HEK293 (cell line): ENCODE measurements around the gene WASF2.

Source experiments
- GLIS2 ChIP-seq: fragments of 450-650 bp; formaldehyde crosslinking; IDR thresholded peaks from 2 replicates; pipeline ENCODE4 v1.5.1; 2016; ENCODE audit warnings: missing biosample characterization, missing genetic modification characterization
- KLF9 ChIP-seq: fragments of 450-650 bp; formaldehyde crosslinking; IDR thresholded peaks from 2 replicates; pipeline ENCODE4 v1.5.1; 2016; ENCODE audit warnings: missing biosample characterization, missing genetic modification characterization, low read depth
- MZF1 ChIP-seq: fragments of 450-650 bp; formaldehyde crosslinking; IDR thresholded peaks from 2 replicates; pipeline ENCODE4 v1.5.1; 2017; ENCODE audit warnings: missing biosample characterization, missing genetic modification characterization, borderline replicate concordance
- RBAK ChIP-seq: fragments of 450-650 bp; formaldehyde crosslinking; IDR thresholded peaks from 2 replicates; pipeline ENCODE4 v1.5.1; 2016; ENCODE audit warnings: missing biosample characterization, missing genetic modification characterization
- REST ChIP-seq: fragments of 450-650 bp; formaldehyde crosslinking; IDR thresholded peaks from 2 replicates; pipeline ENCODE4 v1.5.1; 2016; ENCODE audit warnings: missing biosample characterization, missing genetic modification characterization
- ZFHX2 ChIP-seq: fragments of 450-650 bp; formaldehyde crosslinking; conservative IDR thresholded peaks from 2 replicates; pipeline ENCODE4 v1.5.1; 2016; ENCODE audit warnings: missing biosample characterization, missing genetic modification characterization
- ZFP41 ChIP-seq: fragments of 450-650 bp; formaldehyde crosslinking; IDR thresholded peaks from 2 replicates; pipeline ENCODE4 v1.5.1; 2016; ENCODE audit warnings: missing biosample characterization, missing genetic modification characterization, borderline replicate concordance
- ZNF138 ChIP-seq: fragments of 450-650 bp; formaldehyde crosslinking; IDR thresholded peaks from 2 replicates; pipeline ENCODE4 v1.5.1; 2016; ENCODE audit warnings: missing biosample characterization, missing genetic modification characterization, borderline replicate concordance
- ZNF157 ChIP-seq: fragments of 450-650 bp; formaldehyde crosslinking; IDR thresholded peaks from 2 replicates; pipeline ENCODE4 v1.5.1; 2016; ENCODE audit warnings: missing biosample characterization, missing genetic modification characterization
- ZNF169 ChIP-seq: fragments of 450-650 bp; formaldehyde crosslinking; IDR thresholded peaks from 2 replicates; pipeline ENCODE4 v1.5.1; 2016; ENCODE audit warnings: missing biosample characterization, missing genetic modification characterization
- ZNF23 ChIP-seq: fragments of 450-650 bp; formaldehyde crosslinking; IDR thresholded peaks from 2 replicates; pipeline ENCODE4 v1.5.1; 2016; ENCODE audit warnings: missing biosample characterization, missing genetic modification characterization, borderline replicate concordance
- ZNF239 ChIP-seq: fragments of 450-650 bp; formaldehyde crosslinking; IDR thresholded peaks from 2 replicates; pipeline ENCODE4 v1.5.1; 2016; ENCODE audit warnings: missing biosample characterization, missing genetic modification characterization
- ZNF266 ChIP-seq: fragments of 450-650 bp; formaldehyde crosslinking; IDR thresholded peaks from 2 replicates; pipeline ENCODE4 v1.5.1; 2016; ENCODE audit warnings: missing biosample characterization, missing genetic modification characterization, low read depth
- ZNF292 ChIP-seq: fragments of 450-650 bp; formaldehyde crosslinking; IDR thresholded peaks from 2 replicates; pipeline ENCODE4 v1.5.1; 2016; ENCODE audit warnings: low read depth, missing biosample characterization, missing genetic modification characterization, borderline replicate concordance
- ZNF362 ChIP-seq: fragments of 450-650 bp; formaldehyde crosslinking; IDR thresholded peaks from 2 replicates; pipeline ENCODE4 v1.5.1; 2016; ENCODE audit warnings: missing biosample characterization, missing genetic modification characterization
- ZNF366 ChIP-seq: fragments of 450-650 bp; formaldehyde crosslinking; conservative IDR thresholded peaks from 2 replicates; pipeline ENCODE4 v1.5.1; 2016; ENCODE audit warnings: missing biosample characterization, missing genetic modification characterization
- ZNF529 ChIP-seq: fragments of 450-650 bp; formaldehyde crosslinking; IDR thresholded peaks from 2 replicates; pipeline ENCODE4 v1.5.1; 2017; ENCODE audit warnings: missing genetic modification characterization, missing biosample characterization; ENCODE audit not compliant: insufficient replicate concordance
- ZNF549 ChIP-seq: fragments of 450-650 bp; IDR thresholded peaks from 2 replicates; pipeline ENCODE4 v1.5.1; 2018; ENCODE audit warnings: missing biosample characterization, missing genetic modification characterization, mild to moderate bottlenecking, inconsistent platforms, moderate library complexity
- ZNF558 ChIP-seq: fragments of 450-650 bp; formaldehyde crosslinking; IDR thresholded peaks from 2 replicates; pipeline ENCODE4 v1.5.1; 2016; ENCODE audit warnings: missing biosample characterization, missing genetic modification characterization
- ZNF571 ChIP-seq: fragments of 450-650 bp; formaldehyde crosslinking; IDR thresholded peaks from 2 replicates; pipeline ENCODE4 v1.5.0; 2017; ENCODE audit warnings: missing biosample characterization, missing genetic modification characterization
- ZNF580 ChIP-seq: fragments of 450-650 bp; formaldehyde crosslinking; IDR thresholded peaks from 2 replicates; pipeline ENCODE4 v1.5.1; 2016; ENCODE audit warnings: missing biosample characterization, missing genetic modification characterization
- ZNF624 ChIP-seq: fragments of 450-650 bp; formaldehyde crosslinking; IDR thresholded peaks from 2 replicates; pipeline ENCODE4 v1.5.1; 2017; ENCODE audit warnings: missing biosample characterization, missing genetic modification characterization
- ZNF645 ChIP-seq: fragments of 450-650 bp; formaldehyde crosslinking; IDR thresholded peaks from 2 replicates; pipeline ENCODE4; 2016; ENCODE audit warnings: missing biosample characterization, missing genetic modification characterization
- ZNF664 ChIP-seq: fragments of 450-650 bp; formaldehyde crosslinking; IDR thresholded peaks from 2 replicates; pipeline ENCODE4 v1.5.1; 2016; ENCODE audit warnings: missing biosample characterization, missing genetic modification characterization
- ZNF747 ChIP-seq: fragments of 450-650 bp; formaldehyde crosslinking; IDR thresholded peaks from 2 replicates; pipeline ENCODE4 v1.5.1; 2016; ENCODE audit warnings: missing biosample characterization, missing genetic modification characterization
- ZSCAN18 ChIP-seq: fragments of 450-650 bp; formaldehyde crosslinking; IDR thresholded peaks from 2 replicates; pipeline ENCODE4 v1.5.1; 2016; ENCODE audit warnings: missing biosample characterization, missing genetic modification characterization
- TF ChIP-seq, protein P1 (sequence below): fragments of 450-650 bp; formaldehyde crosslinking; IDR thresholded peaks from 2 replicates; pipeline ENCODE4 v1.5.1; 2016; ENCODE audit warnings: missing biosample characterization, missing genetic modification characterization
- TF ChIP-seq, protein P2 (sequence below): fragments of 450-650 bp; formaldehyde crosslinking; IDR thresholded peaks from 2 replicates; pipeline ENCODE4 v1.5.1; 2016; ENCODE audit warnings: missing biosample characterization, missing genetic modification characterization
- TF ChIP-seq, protein P3 (sequence below): fragments of 450-650 bp; formaldehyde crosslinking; optimal IDR thresholded peaks from 2 replicates; pipeline ENCODE3; 2016; ENCODE audit warnings: missing biosample characterization, mild to moderate bottlenecking, missing genetic modification characterization

Gene WASF2

GRCh38 chr1:27526569-27527222, 36.7 kb upstream of the WASF2 start (continued):
- TF ChIP-seq ZNF571: no peak
- no peak for TF ChIP-seq ZNF362 (tag by site-specific recombination)
- no peak for TF ChIP-seq ZFP41
- peak; percentile 14; the same call in 1 of the 2 replicates for TF ChIP-seq GLIS2 (tag by site-specific recombination)
- TF ChIP-seq ZNF292 (tag by site-specific recombination): no peak
- TF ChIP-seq ZNF529: no peak
- no peak for TF ChIP-seq ZNF138
- no peak for TF ChIP-seq ZSCAN18 (tag by site-specific recombination)
- no peak for TF ChIP-seq ZNF266 (tag by site-specific recombination)
- no peak for TF ChIP-seq ZNF169 (tag by site-specific recombination)
- TF ChIP-seq, protein P1, sequence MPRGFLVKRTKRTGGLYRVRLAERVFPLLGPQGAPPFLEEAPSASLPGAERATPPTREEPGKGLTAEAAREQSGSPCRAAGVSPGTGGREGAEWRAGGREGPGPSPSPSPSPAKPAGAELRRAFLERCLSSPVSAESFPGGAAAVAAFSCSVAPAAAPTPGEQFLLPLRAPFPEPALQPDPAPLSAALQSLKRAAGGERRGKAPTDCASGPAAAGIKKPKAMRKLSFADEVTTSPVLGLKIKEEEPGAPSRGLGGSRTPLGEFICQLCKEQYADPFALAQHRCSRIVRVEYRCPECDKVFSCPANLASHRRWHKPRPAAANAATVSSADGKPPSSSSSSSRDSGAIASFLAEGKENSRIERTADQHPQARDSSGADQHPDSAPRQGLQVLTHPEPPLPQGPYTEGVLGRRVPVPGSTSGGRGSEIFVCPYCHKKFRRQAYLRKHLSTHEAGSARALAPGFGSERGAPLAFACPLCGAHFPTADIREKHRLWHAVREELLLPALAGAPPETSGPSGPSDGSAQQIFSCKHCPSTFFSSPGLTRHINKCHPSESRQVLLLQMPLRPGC (tag by site-specific recombination): no peak
- no peak for TF ChIP-seq ZNF23 (tag by site-specific recombination)
- 0 out of 2 replicates have a peak, but pooled peaks have one; percentile 18 for TF ChIP-seq ZNF366 (tag by site-specific recombination)
- no peak for TF ChIP-seq MZF1 (tag by site-specific recombination)
- TF ChIP-seq, protein P2, sequence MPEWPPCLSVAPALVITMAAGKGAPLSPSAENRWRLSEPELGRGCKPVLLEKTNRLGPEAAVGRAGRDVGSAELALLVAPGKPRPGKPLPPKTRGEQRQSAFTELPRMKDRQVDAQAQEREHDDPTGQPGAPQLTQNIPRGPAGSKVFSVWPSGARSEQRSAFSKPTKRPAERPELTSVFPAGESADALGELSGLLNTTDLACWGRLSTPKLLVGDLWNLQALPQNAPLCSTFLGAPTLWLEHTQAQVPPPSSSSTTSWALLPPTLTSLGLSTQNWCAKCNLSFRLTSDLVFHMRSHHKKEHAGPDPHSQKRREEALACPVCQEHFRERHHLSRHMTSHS (tag by site-specific recombination): 0 out of 2 replicates have a peak, but pooled peaks have one; percentile 62
- peak; percentile 97 for TF ChIP-seq ZFHX2 (tag by site-specific recombination)
- TF ChIP-seq ZNF664 (tag by site-specific recombination): no peak
- no peak for TF ChIP-seq ZNF157 (tag by site-specific recombination)
- TF ChIP-seq ZNF645: no peak
- no peak for TF ChIP-seq KLF9
- no peak for TF ChIP-seq REST (tag by site-specific recombination)
- TF ChIP-seq ZNF624 (tag by site-specific recombination): no peak
- no peak for TF ChIP-seq ZNF549
- TF ChIP-seq ZNF747 (tag by site-specific recombination): no peak
- TF ChIP-seq, protein P3, sequence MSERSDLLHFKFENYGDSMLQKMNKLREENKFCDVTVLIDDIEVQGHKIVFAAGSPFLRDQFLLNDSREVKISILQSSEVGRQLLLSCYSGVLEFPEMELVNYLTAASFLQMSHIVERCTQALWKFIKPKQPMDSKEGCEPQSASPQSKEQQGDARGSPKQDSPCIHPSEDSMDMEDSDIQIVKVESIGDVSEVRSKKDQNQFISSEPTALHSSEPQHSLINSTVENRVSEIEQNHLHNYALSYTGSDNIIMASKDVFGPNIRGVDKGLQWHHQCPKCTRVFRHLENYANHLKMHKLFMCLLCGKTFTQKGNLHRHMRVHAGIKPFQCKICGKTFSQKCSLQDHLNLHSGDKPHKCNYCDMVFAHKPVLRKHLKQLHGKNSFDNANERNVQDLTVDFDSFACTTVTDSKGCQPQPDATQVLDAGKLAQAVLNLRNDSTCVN: no peak
- TF ChIP-seq ZNF558 (tag by site-specific recombination): peak; percentile 75
- TF ChIP-seq RBAK: no peak
- no peak for TF ChIP-seq ZNF580 (tag by site-specific recombination)
- TF ChIP-seq ZNF239 (tag by site-specific recombination): no peak; the same call in 1 of the 2 replicates
